ENCODE results near the gene SMARCC1. TPM values are rescaled to one million over a fixed set of nuclear protein-coding genes. Genes with fewer than 3 reads are reported as not detected.

SMARCC1 gene
- total RNA-seq, 1 donor: 44.9 TPM

- no peak for DNase-seq (ENCODE audit: low read depth)
- H3K4me3 ChIP-seq (ENCODE audit: low read depth, low read length): no peak overlapping the region
- TF ChIP-seq, protein P1, sequence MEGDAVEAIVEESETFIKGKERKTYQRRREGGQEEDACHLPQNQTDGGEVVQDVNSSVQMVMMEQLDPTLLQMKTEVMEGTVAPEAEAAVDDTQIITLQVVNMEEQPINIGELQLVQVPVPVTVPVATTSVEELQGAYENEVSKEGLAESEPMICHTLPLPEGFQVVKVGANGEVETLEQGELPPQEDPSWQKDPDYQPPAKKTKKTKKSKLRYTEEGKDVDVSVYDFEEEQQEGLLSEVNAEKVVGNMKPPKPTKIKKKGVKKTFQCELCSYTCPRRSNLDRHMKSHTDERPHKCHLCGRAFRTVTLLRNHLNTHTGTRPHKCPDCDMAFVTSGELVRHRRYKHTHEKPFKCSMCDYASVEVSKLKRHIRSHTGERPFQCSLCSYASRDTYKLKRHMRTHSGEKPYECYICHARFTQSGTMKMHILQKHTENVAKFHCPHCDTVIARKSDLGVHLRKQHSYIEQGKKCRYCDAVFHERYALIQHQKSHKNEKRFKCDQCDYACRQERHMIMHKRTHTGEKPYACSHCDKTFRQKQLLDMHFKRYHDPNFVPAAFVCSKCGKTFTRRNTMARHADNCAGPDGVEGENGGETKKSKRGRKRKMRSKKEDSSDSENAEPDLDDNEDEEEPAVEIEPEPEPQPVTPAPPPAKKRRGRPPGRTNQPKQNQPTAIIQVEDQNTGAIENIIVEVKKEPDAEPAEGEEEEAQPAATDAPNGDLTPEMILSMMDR (IDR thresholded peaks at IDR 0.05; ENCODE audit: insufficient read depth, low read depth, low read length): no peak
These were observed 193.6 kb downstream of the SMARCC1 start for GRCh38 chr3:47588053-47588452.

GRCh38 chr3:47586746-47587145, 194.9 kb downstream of the SMARCC1 start:
- TF ChIP-seq, protein P1 (IDR thresholded peaks at IDR 0.05; ENCODE audit: insufficient read depth, low read depth, low read length): no peak
- H3K4me3 ChIP-seq (ENCODE audit: low read depth, low read length): no peak overlapping the region
- DNase-seq (ENCODE audit: low read depth): no peak

- no peak for DNase-seq (ENCODE audit: low read depth)
- TF ChIP-seq, protein P1 (IDR thresholded peaks at IDR 0.05; ENCODE audit: insufficient read depth, low read depth, low read length): no peak
- no peak overlapping the region for H3K4me3 ChIP-seq (ENCODE audit: low read depth, low read length)
These were observed 198.2 kb downstream of the SMARCC1 start for GRCh38 chr3:47583320-47584075.

GRCh38 chr3:47581835-47582234, 199.9 kb downstream of the SMARCC1 start:
- DNase-seq (ENCODE audit: low read depth): no peak
- no peak overlapping the region for H3K4me3 ChIP-seq (ENCODE audit: low read depth, low read length)
- TF ChIP-seq, protein P1 (IDR thresholded peaks at IDR 0.05; ENCODE audit: insufficient read depth, low read depth, low read length): no peak

GRCh38 chr3:47581422-47581821, 200.3 kb downstream of the SMARCC1 start:
- TF ChIP-seq, protein P1 (IDR thresholded peaks at IDR 0.05; ENCODE audit: insufficient read depth, low read depth, low read length): no peak
- H3K4me3 ChIP-seq (ENCODE audit: low read depth, low read length): no peak overlapping the region
- DNase-seq (ENCODE audit: low read depth): no peak

DNA sequence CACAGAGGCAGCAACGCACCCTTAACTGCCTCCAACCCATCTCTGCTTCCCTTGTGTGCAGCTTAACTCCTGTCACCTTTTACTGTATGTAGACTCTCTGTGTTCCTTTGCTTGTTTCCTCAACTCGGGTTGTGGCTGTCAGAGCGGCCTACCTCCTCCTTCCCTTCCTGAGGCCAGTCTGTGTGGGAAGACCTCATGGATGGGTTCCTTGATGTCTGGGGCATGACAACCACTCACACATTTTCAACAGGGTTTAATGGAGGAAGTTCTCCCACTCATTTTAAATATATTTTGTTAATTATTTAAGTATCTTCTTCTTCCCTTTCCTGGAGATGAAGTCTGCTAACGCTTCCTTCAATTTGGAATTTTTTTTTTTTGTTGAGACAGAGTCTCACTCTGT, 201.2 kb downstream of the SMARCC1 start:
- no peak for DNase-seq (ENCODE audit: low read depth)
- no peak overlapping the region for H3K4me3 ChIP-seq (ENCODE audit: low read depth, low read length)
- TF ChIP-seq, protein P1 (IDR thresholded peaks at IDR 0.05; ENCODE audit: insufficient read depth, low read depth, low read length): no peak

DNA sequence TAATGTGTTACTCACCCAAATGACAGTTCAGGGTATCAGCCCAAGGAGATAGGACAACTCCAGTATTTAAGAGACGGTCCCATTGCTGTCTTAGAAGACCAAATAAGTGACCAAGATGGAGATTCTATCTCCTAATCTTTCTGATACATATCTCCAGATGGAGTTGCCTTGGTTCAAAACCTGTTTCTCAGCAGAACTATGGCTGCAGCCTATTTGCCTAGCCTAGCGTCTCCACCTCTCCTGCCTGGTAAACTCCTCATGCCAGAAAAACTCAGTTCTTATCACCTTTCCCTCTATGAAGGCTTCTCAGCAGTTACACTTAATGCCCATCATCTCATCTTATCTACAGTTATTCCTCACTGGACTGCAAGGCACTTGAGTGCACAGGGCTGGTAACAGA, 201.8 kb downstream of the SMARCC1 start:
- TF ChIP-seq, protein P1 (IDR thresholded peaks at IDR 0.05; ENCODE audit: insufficient read depth, low read depth, low read length): no peak
- H3K4me3 ChIP-seq (ENCODE audit: low read depth, low read length): no peak overlapping the region
- DNase-seq (ENCODE audit: low read depth): no peak
